GM18502 (cell line): ENCODE measurements around the gene PDE4D.
"Not testable (repeated sequence)": the region's sequence is repeated elsewhere in the genome, so short reads cannot be mapped to it uniquely, and the experiment has no call there.

Experiments used
- ATAC-seq: cut with Tn5 transposase; IDR thresholded peaks from one replicate; pipeline ENCODE4 v1.9.1; 2021; ENCODE audit warnings: mild to moderate bottlenecking; ENCODE audit not compliant: unreplicated experiment, poor library complexity

PDE4D gene

GRCh38 chr5:59596586-59597350, 296.8 kb downstream of the PDE4D start:
- no peak for ATAC-seq

GRCh38 chr5:59594118-59594517, 299.4 kb downstream of the PDE4D start:
- ATAC-seq = not testable (repeated sequence)

- no peak for ATAC-seq
These were observed 300.0 kb downstream of the PDE4D start for GRCh38 chr5:59593439-59594007.

- no peak for ATAC-seq
These were observed 301.4 kb downstream of the PDE4D start for GRCh38 chr5:59592101-59592500.

GRCh38 chr5:59591162-59591561, 302.4 kb downstream of the PDE4D start:
- ATAC-seq = peak; percentile 93

GRCh38 chr5:59588922-59589321, 304.6 kb downstream of the PDE4D start:
- no peak for ATAC-seq

- ATAC-seq = no peak
These were observed 305.8 kb downstream of the PDE4D start for GRCh38 chr5:59587489-59588337.

GRCh38 chr5:59586841-59587240, 306.7 kb downstream of the PDE4D start:
- ATAC-seq = no peak

- no peak for ATAC-seq
These were observed 308.4 kb downstream of the PDE4D start for GRCh38 chr5:59584858-59585846.

- no peak for ATAC-seq
These were observed 309.5 kb downstream of the PDE4D start for GRCh38 chr5:59583810-59584562.

GRCh38 chr5:59583151-59583809, 310.2 kb downstream of the PDE4D start:
- no peak for ATAC-seq

- ATAC-seq = no peak
These were observed 310.8 kb downstream of the PDE4D start for GRCh38 chr5:59582746-59583145.

GRCh38 chr5:59579824-59580167, 313.7 kb downstream of the PDE4D start:
- ATAC-seq = no peak

GRCh38 chr5:59579101-59579823, 314.3 kb downstream of the PDE4D start:
- no peak for ATAC-seq

- ATAC-seq = no peak
These were observed 316.0 kb downstream of the PDE4D start for GRCh38 chr5:59577485-59577884.

GRCh38 chr5:59575648-59576445, 317.7 kb downstream of the PDE4D start:
- no peak for ATAC-seq

GRCh38 chr5:59573509-59573908, 320.0 kb downstream of the PDE4D start:
- ATAC-seq = not testable (repeated sequence)
